NCI-H1092 treated with DMSO at 0.1 percent for 48 hours (cell line): ENCODE measurements around the gene ZFP1.

Experiments
- DNase-seq: peaks from one replicate; lab custom pipeline; 2025; lab: John Stamatoyannopoulos, UW

ZFP1 gene

GRCh38 chr16:75152635-75153034, 4.3 kb downstream of the ZFP1 start:
- no peak for DNase-seq

- no peak for DNase-seq
Measured at GRCh38 chr16:75160386-75160785, 12.1 kb downstream of the ZFP1 start.

GRCh38 chr16:75169899-75170405, 21.6 kb downstream of the ZFP1 start:
- DNase-seq = no peak

- no peak for DNase-seq
Measured at GRCh38 chr16:75172578-75172977, 24.3 kb downstream of the ZFP1 start.

GRCh38 chr16:75175074-75175473, 26.8 kb downstream of the ZFP1 start:
- DNase-seq = no peak

- DNase-seq = no peak
Measured at GRCh38 chr16:75176926-75177325, 28.6 kb downstream of the ZFP1 start.

- DNase-seq = no peak
Measured at GRCh38 chr16:75179208-75179607, 30.9 kb downstream of the ZFP1 start.

GRCh38 chr16:75181630-75182029, 33.3 kb downstream of the ZFP1 start:
- no peak for DNase-seq

GRCh38 chr16:75188832-75189477, 40.6 kb downstream of the ZFP1 start:
- no peak for DNase-seq

GRCh38 chr16:75189638-75190245, 41.4 kb downstream of the ZFP1 start:
- no peak for DNase-seq

- no peak for DNase-seq
Measured at GRCh38 chr16:75192606-75193264, 44.4 kb downstream of the ZFP1 start.

GRCh38 chr16:75193265-75193650, 44.9 kb downstream of the ZFP1 start:
- no peak for DNase-seq

- DNase-seq = no peak
Measured at GRCh38 chr16:75193730-75194444, 45.6 kb downstream of the ZFP1 start.

GRCh38 chr16:75195811-75196790, 47.8 kb downstream of the ZFP1 start:
- DNase-seq = no peak

GRCh38 chr16:75196836-75197235, 48.5 kb downstream of the ZFP1 start:
- DNase-seq = no peak

- no peak for DNase-seq
Measured at GRCh38 chr16:75197522-75198134, 49.3 kb downstream of the ZFP1 start.

- DNase-seq = no peak
Measured at GRCh38 chr16:75198135-75198600, 49.8 kb downstream of the ZFP1 start.

GRCh38 chr16:75202069-75202590, 53.8 kb downstream of the ZFP1 start:
- DNase-seq = no peak

- DNase-seq = no peak
Measured at GRCh38 chr16:75203096-75203495, 54.8 kb downstream of the ZFP1 start.

GRCh38 chr16:75203667-75204409, 55.5 kb downstream of the ZFP1 start:
- no peak for DNase-seq
